CD4-positive, alpha-beta T cell treated with Interleukin-17A for 1 hour (primary cell): Measurements from ENCODE around the gene IKZF3.
"Not testable (repeated sequence)": the region's sequence is repeated elsewhere in the genome, so short reads cannot be mapped to it uniquely, and the experiment has no call there.

Experiments
- DNase-seq: peaks from one replicate; pipeline ENCODE4 v3.0.0-alpha.2; 2020

Gene IKZF3

GRCh38 chr17:39714234-39714633, 149.9 kb downstream of the IKZF3 start:
- DNase-seq: no peak

GRCh38 chr17:39711851-39712250, 152.3 kb downstream of the IKZF3 start:
- no peak for DNase-seq

- DNase-seq: not testable (repeated sequence)
Observed at GRCh38 chr17:39711071-39711470, 153.0 kb downstream of the IKZF3 start.

- DNase-seq: no peak
Observed at GRCh38 chr17:39709998-39710964, 153.8 kb downstream of the IKZF3 start.

- no peak for DNase-seq
Observed at GRCh38 chr17:39709319-39709997, 154.7 kb downstream of the IKZF3 start.
